Endothelial cell of umbilical vein (primary cell): ENCODE data around the gene MEIOSIN. TPM values are rescaled to one million over a fixed set of nuclear protein-coding genes. Genes with fewer than 3 reads are reported as not detected.

Experiments
- BruUV-seq: library from RNA; stranded (reverse); fragments of 400-500 nt; replicated peaks from 2 replicates; lab custom pipeline; 2021; lab: Mats Ljungman, UMichigan
- CTCF ChIA-PET: fragments of 300-600, 350-600 bp; sonication (Branson Sonifier 250); formaldehyde crosslinking; loops from one replicate; lab custom pipeline; 2021; ENCODE audit warnings: antibody characterized with exemption, inconsistent platforms; lab: Charles Lee
- POLR2A ChIA-PET: fragments of 300-600, 350-600 bp; sonication (Branson Sonifier 250); formaldehyde crosslinking; loops from one replicate; lab custom pipeline; 2021; ENCODE audit warnings: antibody characterized with exemption, inconsistent platforms; lab: Charles Lee
- DNase-seq: peaks from one replicate; pipeline ENCODE4 v3.0.0-alpha.2; 2011; ENCODE audit warnings: low read depth, low spot score
- FAIRE-seq: peaks from 2 replicates; lab custom pipeline; 2011; peaks lifted over from hg19 to GRCh38; lab: Jason Lieb, UNC
- H2AFZ ChIP-seq: 2 replicates; pipeline ENCODE4 v1.6.0; 2012; ENCODE audit warnings: low read depth, low read length, control low read depth, inconsistent platforms
- H3K27ac ChIP-seq: 2 replicates; pipeline ENCODE4 v1.5.1; 2011; ENCODE audit warnings: low read depth, mild to moderate bottlenecking, control low read depth, low read length, moderate library complexity; ENCODE audit not compliant: insufficient read depth
- H3K27me3 ChIP-seq, 2 experiments: 2 replicates each; pipeline versions ENCODE4 v1.6.0 to v1.6.1; 2011; ENCODE audit warnings: low read length in 2 of 2, mixed read lengths in 1 of 2; ENCODE audit not compliant: control insufficient read depth in 2 of 2, insufficient read depth in 2 of 2
- H3K36me3 ChIP-seq, 2 experiments: 2 replicates in 1 of 2; 3 replicates in 1 of 2; pipeline ENCODE4 v1.5.1; 2011; ENCODE audit warnings: low read length in 2 of 2, mild to moderate bottlenecking in 1 of 2, moderate library complexity in 1 of 2; ENCODE audit not compliant: control insufficient read depth in 2 of 2, insufficient read depth in 2 of 2; ENCODE audit errors: extremely low read depth in 1 of 2
- H3K4me1 ChIP-seq: 3 replicates; pipeline ENCODE4 v1.5.1; 2011; ENCODE audit warnings: mild to moderate bottlenecking, low read length; ENCODE audit not compliant: control insufficient read depth, insufficient read depth; ENCODE audit errors: extremely low read depth
- H3K4me2 ChIP-seq: 2 replicates; pipeline ENCODE4 v1.6.1; 2011; ENCODE audit warnings: low read length, control low read depth, mixed read lengths; ENCODE audit not compliant: insufficient read depth
- H3K4me3 ChIP-seq, 3 experiments: fragments of 200-600 bp in 1 of 3; sonication (generic), shearing (Covaris generic) in 1 of 3; replicated peaks in 1 of 3; 2 replicates each; pipeline ENCODE4 v1.5.1; 2011 to 2016; ENCODE audit warnings: control low read depth in 3 of 3, low read length in 3 of 3, mild to moderate bottlenecking in 2 of 3, inconsistent platforms in 1 of 3, low read depth in 1 of 3, moderate library complexity in 1 of 3; ENCODE audit not compliant: insufficient read depth in 1 of 3
- H3K79me2 ChIP-seq: 2 replicates; pipeline ENCODE4 v1.6.0; 2012; ENCODE audit warnings: low read length, inconsistent platforms; ENCODE audit not compliant: control insufficient read depth, insufficient read depth
- H3K9ac ChIP-seq: replicated peaks from 2 replicates; pipeline ENCODE3; 2011; ENCODE audit warnings: low read length, control low read depth; ENCODE audit not compliant: insufficient read depth; ENCODE audit errors: extremely low read depth
- H3K9me1 ChIP-seq: replicated peaks from 3 replicates; pipeline ENCODE4 v1.6.0; 2011; ENCODE audit warnings: mild to moderate bottlenecking, low read length; ENCODE audit not compliant: control insufficient read depth, insufficient read depth; ENCODE audit errors: extremely low read depth
- H3K9me3 ChIP-seq: replicated peaks from 2 replicates; pipeline ENCODE4 v1.5.1; 2012; ENCODE audit warnings: low read length, inconsistent platforms; ENCODE audit not compliant: control insufficient read depth, insufficient read depth
- H4K20me1 ChIP-seq: replicated peaks from 2 replicates; pipeline ENCODE3; 2011; ENCODE audit warnings: mild to moderate bottlenecking, low read length; ENCODE audit not compliant: control insufficient read depth, insufficient read depth; ENCODE audit errors: extremely low read depth
- EZH2 ChIP-seq: IDR thresholded peaks from 2 replicates; pipeline ENCODE4 v1.6.1; 2012; ENCODE audit warnings: borderline replicate concordance, low read depth, mild to moderate bottlenecking, moderate library complexity, low read length, inconsistent platforms; ENCODE audit not compliant: severe bottlenecking
- FOS ChIP-seq: IDR thresholded peaks from 2 replicates; pipeline ENCODE4 v1.6.1; 2011; ENCODE audit warnings: mild to moderate bottlenecking, low read length, moderate library complexity, borderline replicate concordance; ENCODE audit not compliant: insufficient read depth
- GATA2 ChIP-seq: IDR thresholded peaks from 2 replicates; pipeline ENCODE4 v1.7.0; 2011; ENCODE audit warnings: low read depth, mild to moderate bottlenecking, moderate library complexity, mixed read lengths, low read length; ENCODE audit not compliant: insufficient read length, insufficient read depth
- JUN ChIP-seq: IDR thresholded peaks from 2 replicates; pipeline ENCODE4 v1.6.1; 2011; ENCODE audit warnings: borderline replicate concordance, low read depth; ENCODE audit not compliant: insufficient read length, insufficient read depth
- MYC ChIP-seq: IDR thresholded peaks from one replicate; pipeline ENCODE4 v1.6.1; 2011; ENCODE audit warnings: mild to moderate bottlenecking, low read depth, low read length
- POLR2A ChIP-seq: IDR thresholded peaks from 2 replicates; pipeline ENCODE4 v1.6.1; 2012; ENCODE audit warnings: low read depth, mild to moderate bottlenecking, control low read depth, low read length
- POLR2AphosphoS5 ChIP-seq: IDR thresholded peaks from 2 replicates; pipeline ENCODE4 v1.6.1; 2012; ENCODE audit warnings: low read depth, mild to moderate bottlenecking, control low read depth, low read length, moderate library complexity; ENCODE audit not compliant: insufficient read depth
- dilution Hi-C: fragments of 300-500 bp; cut with MboI; formaldehyde crosslinking; loops from one replicate; pipeline ENCODE4 v1.15.0; 2019; ENCODE audit warnings: low sequenced_read_pairs; ENCODE audit not compliant: extremely low pct_ligation_motif_present
- intact Hi-C: fragments of 100-400 bp; cut with micrococcal nuclease; formaldehyde crosslinking; loops from one replicate; pipeline ENCODE4 v1.10.0; 2022
- polyA plus RNA-seq, 4 experiments: library from polyadenylated mRNA; depleted of rRNA in 3 of 4; stranded (reverse) in 3 of 4; unstranded in 1 of 4; fragments of >200 nt; gene quantifications; 2 replicates each; pipeline versions ENCODE4 v1.2.1 to v1.2.3, GENCODE V29; 2011 to 2012; ENCODE audit warnings: missing spikeins in 1 of 4
- total RNA-seq: library from RNA; stranded (reverse); gene quantifications from 2 replicates; pipeline ENCODE4 v1.2.3, GENCODE V29; 2021
- TF ChIP-seq, protein P1 (sequence below): IDR thresholded peaks from 2 replicates; pipeline ENCODE4 v1.6.1; 2011; ENCODE audit not compliant: insufficient read depth, insufficient read length
- TF ChIP-seq, protein P2 (sequence below), 2 donors: IDR thresholded peaks; 1 replicate in 1 of 2; 2 replicates in 1 of 2; pipeline ENCODE4 v1.5.1; 2011; ENCODE audit warnings: low read length in 2 of 2, mild to moderate bottlenecking in 2 of 2, moderate library complexity in 2 of 2, control low read depth in 1 of 2, inconsistent platforms in 1 of 2, low read depth in 1 of 2; ENCODE audit not compliant: insufficient read depth in 1 of 2; ENCODE audit errors: extremely low read depth in 1 of 2

Gene MEIOSIN
- total and polyA plus RNA-seq, 2 donors (not counting 3 experiments of a cell fraction or from before 2014, with no cell fraction given): not detected

DNA sequence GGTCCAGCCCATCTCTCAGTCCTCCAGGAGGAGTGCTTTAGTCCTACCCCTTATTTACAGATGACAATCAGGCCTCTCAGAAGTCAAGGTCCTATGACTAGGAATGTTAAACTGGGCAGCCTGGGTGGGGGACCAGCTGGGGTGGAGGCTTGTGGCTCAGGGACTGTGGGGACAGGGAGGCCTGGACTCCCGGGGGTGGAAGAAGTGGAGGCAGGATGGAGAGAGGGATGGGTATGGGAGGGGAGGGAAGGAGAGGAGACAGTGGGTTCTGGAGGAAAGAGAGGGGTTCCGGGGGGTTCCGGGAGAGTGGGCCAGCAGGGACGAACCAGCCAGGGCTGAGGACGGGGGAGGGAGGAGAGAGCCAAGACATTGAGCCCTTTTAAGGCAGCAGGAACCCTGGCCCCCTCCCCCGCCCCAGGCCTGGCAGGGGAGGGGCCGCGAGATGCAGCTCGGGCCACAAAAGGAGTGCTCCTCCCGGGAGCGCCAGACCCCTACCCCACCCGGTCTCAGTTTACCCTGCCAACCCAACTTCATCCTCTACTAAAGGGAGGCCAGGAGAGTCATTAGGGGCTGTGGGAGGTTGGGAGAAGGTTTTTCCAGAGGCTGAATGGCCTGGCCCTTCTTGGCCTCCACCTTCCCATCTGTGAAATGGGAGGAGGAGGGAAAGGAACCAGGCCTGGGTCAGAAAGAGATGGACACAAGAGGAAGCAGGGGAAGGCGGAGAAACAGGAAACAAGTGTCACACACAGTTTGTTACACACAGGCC is 47.4 kb downstream of the MEIOSIN start:
- FAIRE-seq: no peak
- no peak overlapping the region for H3K4me2 ChIP-seq
- no peak overlapping the region for H3K9ac ChIP-seq

More for the DNA sequence above, 47.4 kb downstream of the MEIOSIN start:
- Histone ChIP-seq H3K9me3 (no peaks in the 10 kb centered on the region), H3K36me3 (peaks cover 0 to 18% of the 10 kb centered on the region in 2 experiments), H3K4me3 (no peak overlapping the region), H3K4me1 (peaks cover 5% of the 10 kb centered on the region), H2AFZ (no peak overlapping the region), H4K20me1 (no peaks in the 10 kb centered on the region), H3K27me3 (no peaks in the 10 kb centered on the region), H3K9me1 (no peaks in the 10 kb centered on the region), H3K79me2 (no peaks in the 10 kb centered on the region), H3K27ac (no peak overlapping the region)
- no peak for DNase-seq
- TF ChIP-seq, protein P1, sequence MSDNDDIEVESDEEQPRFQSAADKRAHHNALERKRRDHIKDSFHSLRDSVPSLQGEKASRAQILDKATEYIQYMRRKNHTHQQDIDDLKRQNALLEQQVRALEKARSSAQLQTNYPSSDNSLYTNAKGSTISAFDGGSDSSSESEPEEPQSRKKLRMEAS: no peak
- TF ChIP-seq, protein P2, sequence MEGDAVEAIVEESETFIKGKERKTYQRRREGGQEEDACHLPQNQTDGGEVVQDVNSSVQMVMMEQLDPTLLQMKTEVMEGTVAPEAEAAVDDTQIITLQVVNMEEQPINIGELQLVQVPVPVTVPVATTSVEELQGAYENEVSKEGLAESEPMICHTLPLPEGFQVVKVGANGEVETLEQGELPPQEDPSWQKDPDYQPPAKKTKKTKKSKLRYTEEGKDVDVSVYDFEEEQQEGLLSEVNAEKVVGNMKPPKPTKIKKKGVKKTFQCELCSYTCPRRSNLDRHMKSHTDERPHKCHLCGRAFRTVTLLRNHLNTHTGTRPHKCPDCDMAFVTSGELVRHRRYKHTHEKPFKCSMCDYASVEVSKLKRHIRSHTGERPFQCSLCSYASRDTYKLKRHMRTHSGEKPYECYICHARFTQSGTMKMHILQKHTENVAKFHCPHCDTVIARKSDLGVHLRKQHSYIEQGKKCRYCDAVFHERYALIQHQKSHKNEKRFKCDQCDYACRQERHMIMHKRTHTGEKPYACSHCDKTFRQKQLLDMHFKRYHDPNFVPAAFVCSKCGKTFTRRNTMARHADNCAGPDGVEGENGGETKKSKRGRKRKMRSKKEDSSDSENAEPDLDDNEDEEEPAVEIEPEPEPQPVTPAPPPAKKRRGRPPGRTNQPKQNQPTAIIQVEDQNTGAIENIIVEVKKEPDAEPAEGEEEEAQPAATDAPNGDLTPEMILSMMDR (IDR thresholded peaks at IDR 0.05; ENCODE audit: extremely low read depth in 1 of 2, insufficient read depth in 1 of 2, low read depth in 1 of 2, low read length in 2 of 2): no peak
- TF ChIP-seq MYC: no peak
- TF ChIP-seq FOS: no peak
- no peak for TF ChIP-seq EZH2
- TF ChIP-seq POLR2A: no peak
- TF ChIP-seq GATA2: no peak
- TF ChIP-seq JUN: no peak
- TF ChIP-seq POLR2AphosphoS5: no peak
- CTCF ChIA-PET: interaction anchor here (1.1 to 5.0 kb wide), 2 partner anchors 11 to 13 kb away, joined by 3 to 66 read pairs; partner anchors contain the start of gene SIX5
- intact Hi-C loops (no loop called here), dilution Hi-C loops (no loop called here)
- POLR2A ChIA-PET: no interaction called here
- BruUV-seq: no TSS peak
